Fibroblast of skin of scalp (primary cell): ENCODE results near the gene LGALS9C. TPM values are rescaled to one million over a fixed set of nuclear protein-coding genes. Genes with fewer than 3 reads are reported as not detected.
"Not testable (repeated sequence)": the region's sequence is repeated elsewhere in the genome, so short reads cannot be mapped to it uniquely, and the experiment has no call there.

ENCODE experiments used
- DNase-seq: peaks from one replicate; pipeline ENCODE4 v3.0.0-alpha.2; 2013
- polyA plus RNA-seq, 2 experiments: library from polyadenylated mRNA; unstranded; fragments of 120-200 nt; gene quantifications; one replicate each; pipeline ENCODE4 v1.2.1, GENCODE V29; 2013; ENCODE audit not compliant: insufficient read length in 2 of 2

The LGALS9C gene
- 0.12 TPM for polyA plus RNA-seq (2013, experiment 1 of 2; ENCODE audit: insufficient read length)
- polyA plus RNA-seq (2013, experiment 2 of 2; ENCODE audit: insufficient read length): 0.14 TPM

DNA sequence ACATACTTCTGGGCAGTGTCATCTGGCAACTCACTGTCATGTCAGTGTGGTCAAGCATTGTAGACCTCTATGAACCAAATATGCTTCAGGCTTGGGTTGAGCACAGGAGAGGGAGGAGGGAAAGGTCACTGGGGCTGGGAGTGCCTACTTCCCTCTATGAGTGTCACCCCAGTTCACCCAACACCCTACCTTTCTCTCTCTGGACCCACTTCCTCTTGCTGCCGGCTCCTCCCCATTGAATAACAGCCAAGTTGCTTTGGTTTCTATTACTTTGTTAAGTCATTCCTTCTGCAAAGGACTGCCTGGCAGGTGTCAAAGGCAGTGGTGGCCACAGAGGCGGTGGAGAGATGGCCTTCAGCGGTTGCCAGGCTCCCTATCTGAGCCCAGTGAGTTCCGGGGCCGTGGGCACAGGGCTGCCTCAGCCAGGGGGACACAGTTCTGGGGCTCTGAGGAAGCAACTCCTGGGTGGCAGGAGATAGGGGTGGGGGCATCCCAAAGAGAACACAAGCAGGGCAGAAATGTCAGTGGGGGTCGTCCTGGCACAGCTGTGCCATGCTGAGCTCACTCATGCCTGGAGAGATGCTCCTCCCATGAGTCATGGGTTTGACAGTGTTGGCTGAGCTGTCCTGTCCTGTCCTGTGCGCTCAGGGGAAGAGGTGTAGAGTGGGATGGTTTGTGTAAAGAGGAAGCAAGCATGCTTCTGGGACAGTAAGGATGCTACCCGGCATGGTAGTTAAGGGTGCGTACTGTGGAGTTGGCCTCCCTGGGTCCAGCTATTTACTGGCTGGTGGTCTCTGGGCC is at the start of gene LGALS9C:
LGALS9C (plus strand) TSS at position 282 of the 801 bp plus-strand sequence; CDS start at position 348, 66 bp downstream.
- DNase-seq: peak; percentile 16

DNA sequence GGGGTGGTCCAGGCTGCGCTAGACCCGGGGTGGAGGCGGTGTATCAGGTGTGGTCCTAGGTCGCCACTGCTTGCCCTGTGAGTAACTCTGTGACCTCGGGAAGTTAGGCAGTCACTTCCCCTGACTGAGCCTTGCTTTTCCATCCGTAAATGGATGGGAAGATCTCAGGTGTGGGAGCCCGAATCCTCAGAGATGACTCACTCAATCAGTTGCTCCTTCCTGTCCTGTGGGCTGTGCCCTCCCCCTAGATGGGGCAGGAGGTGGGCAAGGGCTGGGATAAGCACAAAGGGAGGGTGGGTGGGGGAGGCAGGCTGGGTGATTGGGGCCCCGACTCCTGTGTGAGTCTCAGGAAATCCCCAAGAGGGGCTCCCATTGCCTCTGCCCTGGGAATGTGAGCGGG is 44.4 kb upstream of the LGALS9C start:
- DNase-seq: not testable (repeated sequence)

DNA sequence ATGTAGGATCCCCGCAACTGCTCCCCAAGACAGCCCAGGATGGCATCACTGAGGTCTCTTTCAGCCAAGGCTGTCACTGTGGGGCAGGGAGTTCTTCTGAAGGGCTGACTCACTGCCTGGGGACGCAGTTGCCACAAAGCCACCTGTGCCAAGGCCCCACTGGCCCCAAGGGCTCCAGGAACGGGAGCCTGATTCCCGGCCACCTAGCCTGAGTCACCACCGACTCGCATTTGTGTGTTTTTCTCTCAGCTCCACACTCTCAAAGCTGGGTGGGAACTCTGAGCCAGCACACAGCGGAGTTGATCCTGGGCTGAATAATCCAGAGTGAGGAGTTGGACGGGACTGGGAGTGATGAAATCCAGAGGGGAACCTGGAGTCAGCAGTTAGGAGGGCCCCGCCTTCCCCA is 37.1 kb upstream of the LGALS9C start:
- not testable (repeated sequence) for DNase-seq

DNA sequence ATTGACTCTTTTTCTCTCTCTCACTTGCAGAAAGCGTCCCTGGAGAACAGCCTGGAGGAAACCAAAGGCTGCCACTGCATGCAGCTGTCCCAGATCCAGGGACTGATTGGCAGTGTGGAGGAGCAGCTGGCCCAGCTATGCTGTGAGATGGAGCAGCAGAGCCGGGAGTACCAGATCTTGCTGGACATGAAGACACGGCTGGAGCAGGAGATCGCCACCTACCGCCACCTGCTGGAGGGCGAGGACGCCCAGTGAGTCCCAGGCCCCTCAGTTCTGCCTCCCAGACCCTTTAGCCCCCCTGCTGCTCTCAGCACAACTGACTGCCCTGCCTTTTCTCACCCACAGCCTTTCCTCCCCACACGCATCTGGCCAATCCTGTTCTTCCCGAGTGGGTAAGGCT is 34.5 kb upstream of the LGALS9C start:
- not testable (repeated sequence) for DNase-seq

DNA sequence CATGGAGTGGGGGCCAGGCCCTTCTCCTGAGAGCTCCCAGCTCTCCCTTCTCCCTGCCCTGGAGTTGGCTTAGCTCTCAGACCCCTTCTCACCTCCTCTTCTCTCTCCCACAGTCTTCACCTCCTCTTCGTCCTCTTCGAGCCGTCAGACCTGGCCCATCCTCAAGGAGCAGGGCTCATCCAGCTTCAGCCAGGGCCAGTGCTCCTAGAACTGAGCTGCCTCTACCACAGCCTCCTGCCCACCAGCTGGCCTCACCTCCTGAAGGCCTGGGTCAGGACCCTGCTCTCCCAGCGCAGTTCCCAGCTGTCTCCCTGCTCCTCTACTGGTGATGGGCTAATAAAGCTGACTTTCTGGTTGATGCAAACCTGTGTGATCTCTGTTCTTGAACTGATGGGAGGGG is 34.1 kb upstream of the LGALS9C start:
- not testable (repeated sequence) for DNase-seq

DNA sequence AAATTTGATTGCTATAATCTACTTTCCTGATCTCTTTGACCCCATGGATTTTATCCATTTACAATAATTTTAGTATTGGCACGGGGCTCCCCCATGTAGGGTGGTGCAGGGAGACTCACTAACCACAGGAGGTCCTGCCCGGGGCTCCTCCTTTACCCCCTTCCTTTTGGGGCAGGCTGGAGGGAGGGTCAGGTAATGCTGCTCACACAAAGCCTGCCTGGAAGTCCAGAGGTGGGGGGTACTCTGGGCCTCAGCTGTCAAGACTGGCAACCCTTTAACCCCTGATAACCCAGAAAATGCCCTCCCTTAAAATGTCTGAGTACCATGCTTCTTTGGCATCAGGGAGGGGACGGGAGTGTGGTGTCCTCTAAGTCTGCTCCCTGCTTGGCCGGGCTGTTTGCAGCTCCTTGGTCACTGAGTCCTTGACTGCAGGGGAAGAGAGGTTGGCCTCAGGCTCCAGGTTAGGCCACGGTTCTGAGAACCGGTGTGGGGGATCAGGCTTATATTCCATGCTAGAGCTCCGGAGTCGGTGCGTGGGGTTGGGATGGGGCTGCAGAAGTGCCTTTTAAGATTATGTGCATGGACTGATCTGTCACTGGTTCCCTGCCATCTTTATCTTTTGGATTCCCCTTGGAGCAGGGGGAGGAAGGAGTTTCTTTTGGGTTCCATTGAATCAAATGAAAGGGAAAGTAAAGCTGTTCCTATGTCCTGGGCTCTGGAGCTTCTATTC is 28.9 kb upstream of the LGALS9C start:
- not testable (repeated sequence) for DNase-seq

DNA sequence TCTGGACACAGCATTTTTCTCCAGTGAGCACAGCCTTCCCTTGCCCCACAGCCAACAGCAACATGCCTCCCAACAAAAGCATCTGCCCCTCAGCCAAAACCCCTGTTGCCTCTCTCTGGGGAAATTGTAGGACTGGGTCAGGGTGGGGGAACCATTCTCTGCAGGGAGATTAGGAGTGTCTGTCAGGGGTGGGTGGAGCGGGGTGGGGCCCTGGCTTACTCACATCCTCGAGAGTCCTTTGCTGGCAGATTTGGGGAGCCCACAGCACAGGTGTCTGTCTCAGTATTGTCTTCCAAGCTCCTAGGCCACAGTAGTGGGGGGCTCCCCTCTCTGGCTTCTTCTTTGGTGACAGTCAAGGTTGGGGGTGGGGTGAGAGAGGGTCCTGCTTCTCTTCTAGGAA is 28.3 kb upstream of the LGALS9C start:
- DNase-seq: not testable (repeated sequence)

DNA sequence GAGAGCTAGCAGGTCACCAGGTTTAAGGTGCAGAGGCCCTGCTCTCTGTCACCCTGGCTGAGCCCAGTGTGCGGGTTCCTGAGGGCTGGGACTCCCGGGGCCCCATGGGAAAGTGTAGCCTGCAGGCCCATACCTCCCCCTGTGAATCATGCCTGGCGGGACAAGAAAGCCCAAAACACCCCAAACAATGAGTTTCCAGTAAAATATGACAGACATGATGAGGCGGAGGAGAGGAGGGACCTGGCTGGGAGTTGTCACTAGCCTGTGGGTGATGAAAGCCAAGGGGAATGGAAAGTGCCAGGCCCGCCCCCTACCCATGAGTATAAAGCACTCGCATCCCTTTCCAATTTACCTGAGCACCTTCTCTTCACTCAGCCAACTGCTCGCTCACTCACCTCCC is 26.8 kb upstream of the LGALS9C start:
- DNase-seq: peak; percentile 14

DNA sequence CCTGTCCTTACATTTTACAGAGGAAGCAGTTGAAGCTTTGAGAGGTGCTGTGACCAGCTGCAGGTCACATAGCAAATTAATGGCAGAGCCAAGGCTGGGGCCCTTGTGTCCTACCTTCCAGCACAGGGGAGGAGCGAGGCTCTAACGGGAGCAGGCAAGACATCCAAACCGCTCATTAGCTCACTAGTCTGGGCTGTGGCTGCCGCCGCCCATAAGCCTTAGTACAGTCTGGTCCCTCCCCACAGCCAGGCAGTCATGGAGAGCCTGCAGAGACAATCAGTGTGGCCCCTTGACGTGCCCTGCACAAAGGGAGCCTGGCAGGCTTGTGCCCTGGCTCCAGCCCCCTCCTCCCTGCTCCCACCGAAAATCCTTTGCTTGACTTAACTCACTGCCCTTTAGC is 25.6 kb upstream of the LGALS9C start:
- DNase-seq: not testable (repeated sequence)

DNA sequence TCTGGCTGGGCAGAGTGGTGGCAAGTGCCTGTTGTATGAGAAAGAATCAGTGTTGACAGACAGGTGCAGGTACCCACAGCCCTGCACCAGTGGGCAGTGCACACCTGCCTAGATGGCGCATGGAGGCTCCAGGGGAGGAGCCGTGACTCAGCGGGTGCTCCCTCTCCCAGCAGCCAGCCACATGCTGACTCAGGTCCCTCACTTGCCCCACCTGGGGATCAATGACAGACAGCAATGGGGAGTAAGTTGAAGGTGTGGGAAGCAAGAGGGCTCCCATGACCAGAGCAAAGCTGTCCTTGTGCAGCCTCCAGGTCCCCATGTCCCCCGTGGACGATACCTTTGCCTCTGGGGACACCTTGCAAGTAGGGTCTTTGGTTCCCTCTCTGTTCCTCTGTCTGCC is 24.6 kb upstream of the LGALS9C start:
- not testable (repeated sequence) for DNase-seq

DNA sequence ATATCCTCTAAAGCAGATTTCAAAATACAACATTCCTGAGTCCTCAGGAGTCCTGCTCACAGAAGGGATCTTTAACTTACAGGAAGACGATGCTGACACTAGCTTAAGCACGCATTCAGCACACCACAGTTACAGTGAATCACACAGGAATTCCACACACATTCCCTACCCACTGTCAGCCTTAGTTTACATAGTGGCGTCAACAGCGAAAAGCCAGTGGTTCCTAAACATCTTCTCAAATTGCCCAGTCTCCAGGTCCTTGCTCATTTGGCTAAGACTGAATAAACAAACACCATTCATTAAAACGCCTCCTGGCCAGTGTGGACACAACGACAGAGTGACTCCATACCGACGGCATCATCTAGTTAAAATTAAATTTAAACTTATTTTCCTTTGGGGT is 17.6 kb upstream of the LGALS9C start:
- DNase-seq: peak; percentile 76

DNA sequence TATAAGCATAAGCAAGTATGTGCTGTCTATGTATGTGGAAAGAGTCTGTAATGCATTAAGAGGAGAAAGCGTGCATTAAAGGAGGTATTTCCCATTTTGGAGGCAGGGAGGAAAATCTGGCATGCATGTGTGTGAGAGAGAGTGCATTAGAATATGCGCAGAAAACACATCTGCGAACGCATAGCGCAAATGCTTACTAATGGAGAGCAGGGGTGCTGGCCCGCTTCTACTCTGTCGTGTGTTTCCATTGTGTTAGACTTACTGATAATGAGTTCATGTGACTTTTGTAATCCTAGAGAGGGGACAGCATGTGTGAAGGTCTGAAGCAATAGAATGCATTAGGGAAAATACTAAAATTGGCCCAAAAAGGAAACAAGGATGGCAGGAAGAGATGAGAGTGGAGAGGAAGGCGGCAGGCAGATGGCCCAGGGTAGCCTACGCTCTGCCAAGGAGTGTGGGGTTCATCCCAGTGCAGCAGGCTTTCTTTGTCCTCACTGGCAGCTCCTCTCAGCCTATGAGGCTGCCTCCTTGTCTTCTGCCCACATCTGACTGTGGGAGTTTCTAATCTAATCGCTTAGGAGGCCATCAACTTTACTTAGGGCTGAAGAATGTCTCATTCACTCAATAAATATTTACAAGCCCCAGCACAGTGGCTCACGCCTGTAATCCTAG is 12.6 kb upstream of the LGALS9C start:
- DNase-seq: peak; percentile 29

DNA sequence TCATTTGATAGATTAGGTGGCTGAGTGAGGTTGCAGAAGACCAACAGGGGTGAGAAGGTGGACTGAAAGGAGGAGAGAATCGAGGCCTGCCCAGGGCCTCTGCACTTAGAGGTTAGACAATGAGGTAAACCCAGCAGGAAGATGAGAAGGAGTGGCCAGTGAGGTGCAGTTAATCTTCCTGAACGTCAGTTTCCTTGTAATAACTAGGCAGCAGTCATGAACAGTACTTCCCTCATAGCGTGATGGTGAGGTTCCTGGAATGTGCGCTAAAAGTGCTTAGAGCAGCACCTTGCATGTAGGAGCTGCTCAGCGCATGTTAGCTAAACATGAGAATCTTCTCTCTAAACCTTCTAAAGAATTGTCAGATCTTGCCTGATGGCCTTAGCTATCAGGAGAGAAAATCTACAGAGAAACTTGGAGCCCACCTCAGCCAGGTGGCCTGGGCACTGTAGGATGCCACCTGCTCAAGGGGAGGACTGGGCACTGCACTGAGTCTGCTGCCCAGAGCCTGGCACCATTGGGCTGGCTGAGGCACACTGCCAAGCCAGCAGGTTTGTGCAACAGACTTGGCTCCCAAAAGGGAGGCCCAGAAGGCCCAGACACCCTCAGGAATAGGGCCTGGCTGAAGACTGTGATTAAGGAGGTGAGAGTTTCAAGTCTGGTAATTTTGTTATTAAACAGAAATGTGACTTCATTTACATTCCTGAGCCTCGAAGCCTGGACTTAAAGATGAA is 10.2 kb upstream of the LGALS9C start:
- DNase-seq: not testable (repeated sequence)

DNA sequence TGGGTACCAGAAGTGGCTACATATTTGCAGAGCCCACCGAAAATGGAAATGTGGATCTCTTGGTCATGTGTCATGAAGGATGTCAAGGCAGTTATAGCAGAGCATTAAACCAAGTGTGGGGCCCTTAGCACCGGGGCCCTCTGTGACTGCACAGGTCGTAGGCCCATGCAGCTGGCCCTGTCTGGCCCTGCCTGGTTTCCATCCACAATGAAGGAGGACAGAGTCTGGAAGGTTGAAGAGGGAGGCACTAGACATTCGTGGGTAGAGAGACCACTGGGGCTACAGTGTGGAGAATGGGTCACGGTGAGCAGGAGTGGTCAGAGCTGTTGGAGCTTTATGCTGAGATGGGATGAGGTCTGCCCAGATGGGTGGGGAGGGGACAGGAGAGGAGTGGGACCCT is 9.6 kb upstream of the LGALS9C start:
- not testable (repeated sequence) for DNase-seq

DNA sequence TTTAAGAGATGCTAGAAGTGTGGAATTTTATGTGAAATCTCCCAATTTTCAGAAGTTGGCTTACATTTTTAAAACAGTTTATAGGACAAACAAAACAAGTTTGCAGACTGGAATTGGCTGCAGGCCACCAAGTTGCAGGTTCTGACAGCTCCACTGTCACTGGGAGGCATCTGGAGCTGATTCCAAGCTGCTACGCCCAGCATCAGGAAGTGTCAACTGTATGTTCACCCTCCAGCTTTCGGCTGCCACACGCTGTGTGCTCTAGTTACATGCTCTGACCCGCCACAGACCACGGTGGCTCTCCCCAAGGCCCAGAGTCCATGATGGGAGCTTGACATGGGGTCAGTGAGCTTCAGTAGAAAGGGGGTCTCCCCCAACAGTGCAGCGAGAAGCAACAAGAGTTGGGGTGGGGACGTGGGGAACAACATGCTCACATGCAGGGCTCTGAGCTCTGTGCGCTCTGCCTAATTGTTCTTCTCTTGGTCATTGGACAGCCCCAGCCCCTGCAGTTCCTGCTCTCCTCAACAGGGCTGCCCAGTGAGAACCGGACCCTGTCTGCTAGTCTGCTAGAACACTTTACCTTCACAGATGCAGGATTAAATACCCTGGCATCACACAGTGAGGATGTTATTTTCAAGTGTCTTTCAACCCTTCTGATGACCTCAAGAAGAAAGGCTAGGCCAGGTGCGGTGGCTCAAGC is 8.0 kb upstream of the LGALS9C start:
- not testable (repeated sequence) for DNase-seq

DNA sequence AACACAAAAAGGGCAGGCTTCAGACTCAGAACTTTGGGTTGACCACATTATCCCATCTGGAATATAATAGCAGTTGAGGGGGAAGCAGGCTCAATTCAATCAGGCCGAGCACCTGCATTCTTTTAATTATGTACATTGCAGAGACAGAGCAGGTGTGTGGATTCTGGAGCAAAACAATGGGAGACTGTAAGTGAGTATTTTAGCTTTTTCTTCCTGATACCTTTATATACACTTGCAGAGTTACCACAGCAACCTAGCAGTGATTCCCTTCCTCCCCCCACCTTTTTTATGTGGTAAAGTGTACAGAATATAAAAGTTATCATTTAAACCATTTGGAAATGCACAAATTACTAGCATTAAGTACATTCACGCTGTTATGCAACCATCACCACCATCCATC is 6.8 kb upstream of the LGALS9C start:
- DNase-seq: not testable (repeated sequence)

DNA sequence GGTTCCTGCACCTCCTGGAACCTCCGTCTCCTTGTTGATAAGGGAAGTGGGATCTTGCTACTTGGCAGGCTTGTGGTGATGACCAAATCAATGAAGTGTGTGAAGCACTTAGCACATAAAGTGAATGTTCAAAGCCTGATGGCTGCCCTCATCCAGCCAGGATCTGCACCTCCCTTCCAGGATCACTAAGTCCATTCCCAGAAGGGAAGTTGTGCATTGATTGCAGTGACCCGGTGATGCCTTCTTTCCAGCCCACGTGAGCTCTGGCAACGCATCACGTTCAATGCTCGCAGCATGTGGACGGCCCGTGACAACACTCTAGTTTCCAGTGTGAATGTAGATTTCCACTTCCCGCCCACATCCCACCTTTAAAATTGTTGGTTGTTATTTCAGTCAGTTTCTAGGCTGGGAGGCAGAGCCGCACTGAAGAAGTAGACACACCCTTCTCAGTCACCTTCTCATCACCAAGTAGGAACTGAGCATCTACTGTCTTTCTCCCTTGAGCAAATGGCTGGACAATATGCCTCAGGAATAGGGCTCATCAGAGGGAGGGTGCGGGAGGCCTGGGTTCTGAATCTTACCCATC is 6.2 kb upstream of the LGALS9C start:
- DNase-seq: not testable (repeated sequence)

DNA sequence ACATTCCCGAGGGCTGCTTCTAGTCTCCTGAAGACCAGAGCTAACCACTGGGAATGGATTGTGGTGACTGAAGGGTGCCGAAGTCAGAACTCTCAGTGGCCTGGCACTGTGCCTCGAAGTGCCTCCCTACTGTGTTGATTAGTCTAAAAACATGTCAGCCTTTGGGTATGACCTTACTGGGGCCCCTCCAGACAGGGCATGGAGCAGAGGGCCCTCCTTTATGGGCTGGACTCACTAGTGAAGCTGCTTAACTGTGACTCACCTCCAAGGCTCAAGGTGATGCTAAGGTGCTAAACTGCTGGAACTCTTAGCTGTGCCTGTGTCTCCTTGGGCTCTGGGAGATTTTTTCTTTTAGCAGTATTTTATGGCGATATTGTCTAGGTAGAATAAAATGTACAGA is 2.6 kb upstream of the LGALS9C start:
- not testable (repeated sequence) for DNase-seq

DNA sequence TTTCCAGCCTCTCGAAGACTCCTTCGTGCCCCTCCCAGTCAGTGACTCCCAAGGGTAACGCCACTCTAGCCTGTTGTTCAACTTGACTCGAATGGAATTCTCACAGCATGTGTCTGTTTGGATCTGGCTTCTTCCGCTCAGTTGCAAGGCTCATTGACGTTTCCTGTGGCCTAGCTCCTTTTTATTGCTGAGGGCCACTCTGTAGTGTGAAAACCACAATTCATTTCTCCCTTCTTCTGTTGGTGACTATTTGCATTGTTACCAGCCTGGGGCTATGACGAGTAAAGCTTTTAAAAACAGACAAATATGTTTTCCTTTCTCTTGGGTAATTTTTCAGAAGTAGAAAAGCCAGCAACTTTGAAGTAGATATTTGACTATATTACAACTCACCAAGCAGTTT is 1.8 kb upstream of the LGALS9C start:
- peak; percentile 84 for DNase-seq

DNA sequence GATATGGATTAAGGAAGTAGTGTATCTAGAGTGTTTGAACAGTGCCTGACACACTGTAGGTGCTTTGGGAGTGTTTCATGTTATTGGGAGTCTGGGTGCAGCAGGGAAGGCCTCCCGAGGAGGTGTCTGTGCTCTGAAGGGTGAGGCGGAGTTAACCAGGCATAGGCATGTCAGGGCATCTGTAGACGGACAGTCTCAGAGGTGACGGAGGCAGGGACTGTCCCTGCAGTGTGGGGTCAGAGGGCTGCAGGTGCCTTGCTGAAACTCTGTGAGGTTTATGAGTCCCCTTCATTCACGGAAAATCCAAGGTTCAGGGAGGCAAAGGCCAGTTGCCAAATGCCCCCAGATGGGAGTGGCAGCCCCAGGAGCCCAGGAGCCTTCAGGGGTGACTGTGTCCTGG is 778 bp downstream of the LGALS9C start:
- not testable (repeated sequence) for DNase-seq

DNA sequence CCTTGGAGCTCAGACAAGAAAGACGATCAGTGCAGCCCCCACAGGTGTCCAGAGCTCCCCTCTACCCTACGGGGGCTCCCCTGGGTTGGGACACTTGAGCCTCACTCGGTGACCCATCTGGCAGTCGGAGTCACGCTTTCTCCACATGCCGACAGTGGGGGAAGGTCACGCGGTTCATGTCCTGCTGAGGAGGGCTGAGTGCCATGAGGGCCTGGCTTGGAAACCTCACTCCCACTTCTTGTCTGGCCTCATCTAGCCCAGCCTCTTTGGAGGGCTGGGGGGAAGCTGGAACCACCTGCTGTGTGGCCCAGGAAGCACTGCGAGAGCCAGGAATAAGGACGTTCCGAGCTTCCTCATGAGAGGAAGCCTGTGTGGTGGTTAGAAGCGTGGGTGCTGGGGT is 1.8 kb downstream of the LGALS9C start:
- peak; percentile 1 for DNase-seq
